Suppressor macrophage (primary cell): ENCODE measurements around the gene TEX19.
A peak's percentile ranks its signal among the peaks of the same experiment; 100 is the strongest.

Experiments
- DNase-seq, 4 experiments: peaks; one replicate each; pipeline ENCODE4 v3.0.0-alpha.2; 2020 to 2022

TEX19 gene

DNA sequence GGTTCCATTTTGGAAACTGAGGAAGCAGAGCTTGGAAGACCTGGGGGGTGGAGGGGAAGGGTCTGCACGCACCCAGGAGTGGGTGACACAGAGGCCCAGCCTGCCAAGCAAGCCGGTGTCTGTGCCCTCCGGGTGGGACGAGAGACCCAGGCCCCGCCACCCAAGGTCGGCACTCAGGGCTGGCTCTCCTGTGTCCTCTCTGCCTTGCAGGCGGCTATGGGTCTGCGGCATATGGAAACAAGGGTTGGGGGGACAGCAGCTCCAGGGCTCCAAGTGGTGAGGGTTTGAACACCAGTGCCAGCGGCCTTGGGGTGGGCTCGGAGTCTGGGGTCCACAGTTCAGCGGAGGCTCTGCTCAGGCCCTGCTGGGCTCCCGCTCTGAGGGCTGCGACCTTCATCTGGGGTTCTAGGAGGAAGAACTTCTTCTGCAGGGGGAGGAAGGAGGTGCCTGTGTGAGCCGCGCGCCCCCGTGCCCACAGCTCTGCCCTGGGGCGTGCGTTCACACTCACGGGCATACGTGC is 37.0 kb upstream of the TEX19 start:
- no peak for DNase-seq

DNA sequence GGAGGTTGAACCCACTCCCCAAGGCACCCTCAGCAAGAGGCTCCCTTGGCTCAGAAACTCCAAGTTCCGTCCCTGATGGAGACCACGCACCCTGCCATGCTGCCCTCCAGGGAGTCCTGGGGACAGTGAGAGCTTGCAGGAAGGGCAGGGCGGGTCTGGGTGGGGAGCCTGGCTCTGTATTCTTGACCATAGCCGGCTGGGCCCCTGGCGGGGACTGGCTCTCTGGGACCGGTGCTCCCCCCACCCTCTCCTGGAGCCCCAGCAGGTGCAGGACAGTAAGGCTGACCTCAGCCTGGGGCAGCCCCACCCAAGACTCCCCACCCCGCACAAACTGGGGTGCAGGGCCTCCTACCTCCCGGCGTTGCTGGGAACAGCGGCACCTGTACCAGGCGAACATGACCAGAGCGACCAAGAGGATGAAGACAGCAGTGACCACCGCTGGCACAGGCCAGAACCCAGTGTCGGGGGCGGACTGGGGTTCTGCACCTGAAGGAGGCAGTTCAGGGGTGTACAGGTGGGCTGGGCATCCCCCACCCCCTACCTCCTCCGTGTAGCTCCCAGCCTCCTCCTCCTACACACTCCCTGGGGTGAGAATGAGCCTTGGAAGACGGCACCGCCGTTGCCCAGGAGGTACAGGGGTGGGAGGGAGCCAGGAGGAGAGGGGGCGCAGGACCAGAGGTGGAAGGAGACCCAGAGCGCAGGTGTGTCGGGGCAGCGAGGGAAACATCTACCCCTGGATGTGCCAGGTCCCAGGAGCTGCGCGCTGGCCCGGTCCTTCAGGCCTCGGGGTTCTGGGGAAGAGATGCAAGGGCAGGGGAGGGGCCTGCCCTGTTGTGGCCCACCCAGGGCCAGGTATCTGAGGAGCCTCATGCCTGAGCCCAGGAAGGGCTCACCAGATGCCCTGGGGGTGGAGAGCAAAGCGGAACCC is 36.3 kb upstream of the TEX19 start:
- DNase-seq: no peak

DNA sequence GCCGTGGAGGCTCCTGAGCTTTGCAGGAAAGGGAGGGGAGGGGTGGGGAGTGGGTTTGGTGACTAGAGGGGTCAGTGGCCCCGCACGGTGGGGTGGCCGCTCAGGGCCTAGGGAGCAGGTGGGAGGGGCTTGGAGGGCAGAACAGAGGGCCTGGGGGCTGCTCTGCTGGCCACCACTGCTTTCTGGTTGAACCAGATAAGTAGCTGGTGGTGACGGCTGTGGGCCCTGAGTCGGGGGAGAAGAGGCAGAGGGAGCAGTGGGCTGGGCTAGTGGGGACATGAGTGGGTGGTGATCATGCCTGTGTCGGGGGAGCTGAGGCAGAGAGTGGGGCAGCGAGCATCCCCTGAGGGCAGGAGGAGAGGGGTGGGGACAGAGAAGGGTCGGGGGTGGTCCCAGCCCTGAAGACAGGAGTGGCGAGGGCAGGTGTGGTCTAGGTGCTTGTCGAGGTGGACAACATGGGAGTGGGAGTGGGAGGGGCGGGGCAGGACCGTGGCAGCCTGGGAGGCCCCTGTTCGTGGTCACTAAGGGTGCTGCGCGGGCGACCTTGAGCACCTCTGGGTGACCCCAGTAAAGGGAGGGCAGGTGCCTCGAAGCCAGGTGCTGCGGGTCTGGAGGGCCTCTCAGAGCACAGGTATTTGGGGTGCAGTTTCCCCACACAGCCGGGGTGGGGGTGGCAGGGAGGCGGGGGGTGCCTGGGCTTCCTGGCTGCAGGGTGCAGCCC is 35.4 kb upstream of the TEX19 start:
- DNase-seq: no peak

DNA sequence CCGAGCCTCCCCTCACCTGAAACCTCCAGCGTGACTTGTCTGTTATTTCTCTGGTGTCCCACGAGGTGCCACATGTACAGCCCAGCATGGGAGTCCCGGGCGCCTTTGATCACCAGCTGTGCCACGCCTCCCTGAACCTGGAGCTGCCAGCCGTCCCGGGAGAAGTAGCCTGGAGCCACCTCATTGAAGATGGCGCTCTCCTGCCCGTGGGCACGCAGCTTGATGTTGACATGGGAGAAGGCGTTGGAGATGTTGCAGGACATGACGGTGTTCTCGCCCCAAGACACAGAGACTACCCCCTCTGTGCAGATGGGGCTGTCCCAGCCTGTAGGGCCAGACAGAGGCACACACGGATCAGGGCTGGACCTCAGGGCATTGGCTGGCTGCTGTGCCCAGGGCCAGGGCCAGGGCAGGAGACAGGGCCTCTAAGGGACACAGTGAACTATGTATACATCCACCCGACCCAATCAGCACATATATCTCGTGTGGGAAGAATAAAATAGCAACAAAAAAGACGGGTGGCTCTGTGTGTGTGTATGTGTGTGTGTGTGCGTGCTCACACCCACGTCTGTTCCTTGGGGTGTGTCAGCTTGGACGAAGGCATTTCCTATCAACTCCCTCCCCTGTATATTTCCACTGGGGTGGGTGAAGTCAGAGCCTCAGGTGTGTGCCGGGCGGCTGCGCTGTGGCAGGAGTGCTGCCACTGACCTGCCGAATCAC is 34.3 kb upstream of the TEX19 start:
- no peak for DNase-seq

DNA sequence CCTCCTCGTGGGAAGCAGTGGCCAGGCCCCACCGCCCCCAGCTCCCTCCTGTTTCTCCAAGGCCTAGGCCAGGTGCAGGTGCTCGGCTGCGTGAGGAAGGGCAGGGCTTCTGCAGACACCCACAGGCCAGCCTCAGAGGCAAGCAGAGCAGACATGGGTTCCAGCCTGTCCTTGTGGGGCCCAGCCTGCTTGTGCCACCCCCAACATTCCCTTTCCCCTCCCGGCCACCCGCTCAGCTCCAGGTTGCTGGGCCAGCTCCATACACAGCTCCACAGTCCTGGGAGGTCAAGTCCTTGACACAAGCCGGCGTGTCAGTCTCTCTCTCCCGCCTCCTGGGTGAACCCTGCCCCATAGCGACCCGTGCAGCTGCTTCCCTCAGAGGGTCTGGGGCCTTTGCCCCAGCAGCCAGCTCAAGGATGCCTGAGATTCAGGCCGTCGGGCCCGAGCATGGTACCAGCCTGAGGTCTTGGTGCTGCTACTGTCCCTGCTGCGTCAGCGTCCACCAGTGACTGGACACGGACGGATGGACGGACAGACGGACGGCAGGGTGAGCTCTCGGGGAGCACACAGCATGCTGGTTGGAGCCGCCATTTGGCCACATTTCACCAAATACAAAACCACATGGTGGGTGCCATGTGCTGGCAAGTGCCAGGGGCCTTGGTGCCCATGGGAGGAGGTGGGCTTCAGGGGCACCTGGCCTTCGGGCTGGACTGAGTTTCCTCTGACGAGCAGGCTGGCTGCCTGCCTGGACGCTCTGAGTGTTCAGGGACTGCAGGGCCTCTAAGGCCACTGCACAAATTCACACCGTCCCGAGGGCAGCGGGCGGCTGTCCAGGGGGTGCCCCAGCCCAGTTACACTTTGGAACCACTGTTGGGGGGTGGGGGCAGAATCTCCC is 33.5 kb upstream of the TEX19 start:
- no peak for DNase-seq

DNA sequence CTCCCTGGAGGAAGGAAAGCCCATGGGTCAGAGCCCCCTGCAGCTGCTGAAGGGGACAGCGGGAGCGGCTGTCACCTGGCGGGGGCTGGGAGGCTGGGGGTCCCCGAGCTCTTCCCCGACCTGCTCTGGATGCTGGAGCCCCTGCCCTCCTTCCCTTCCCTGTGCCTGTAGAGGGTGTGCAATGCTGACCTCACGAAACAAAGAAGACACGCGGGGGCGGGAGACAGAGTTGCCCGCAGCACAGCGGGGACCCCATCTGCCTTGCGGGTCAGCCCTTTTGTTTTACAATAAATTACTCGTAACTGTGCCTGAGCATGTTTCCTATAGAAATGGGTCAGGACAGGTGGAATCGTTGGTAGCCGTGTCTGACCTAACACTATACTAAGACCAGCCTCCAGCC is 31.8 kb upstream of the TEX19 start:
- DNase-seq: no peak

DNA sequence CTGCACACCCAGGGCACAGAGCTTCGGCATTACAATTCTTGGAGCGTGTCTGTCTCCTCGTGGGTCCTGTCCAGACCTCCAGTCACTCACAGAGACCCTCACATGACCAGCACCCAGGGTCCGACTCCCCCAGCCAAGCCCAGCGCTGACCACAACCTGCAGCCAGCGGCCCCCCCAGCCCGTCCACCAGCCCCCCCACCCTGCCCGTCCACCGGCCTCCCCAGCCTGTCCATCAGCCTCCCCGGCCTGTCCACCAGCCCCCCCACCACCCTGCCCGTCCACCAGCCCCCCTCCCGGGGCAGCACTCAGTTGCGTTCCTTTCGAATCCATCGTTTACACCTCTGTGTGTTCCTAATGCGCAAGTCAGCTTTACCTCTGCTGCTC is 31.3 kb upstream of the TEX19 start:
- DNase-seq: no peak

DNA sequence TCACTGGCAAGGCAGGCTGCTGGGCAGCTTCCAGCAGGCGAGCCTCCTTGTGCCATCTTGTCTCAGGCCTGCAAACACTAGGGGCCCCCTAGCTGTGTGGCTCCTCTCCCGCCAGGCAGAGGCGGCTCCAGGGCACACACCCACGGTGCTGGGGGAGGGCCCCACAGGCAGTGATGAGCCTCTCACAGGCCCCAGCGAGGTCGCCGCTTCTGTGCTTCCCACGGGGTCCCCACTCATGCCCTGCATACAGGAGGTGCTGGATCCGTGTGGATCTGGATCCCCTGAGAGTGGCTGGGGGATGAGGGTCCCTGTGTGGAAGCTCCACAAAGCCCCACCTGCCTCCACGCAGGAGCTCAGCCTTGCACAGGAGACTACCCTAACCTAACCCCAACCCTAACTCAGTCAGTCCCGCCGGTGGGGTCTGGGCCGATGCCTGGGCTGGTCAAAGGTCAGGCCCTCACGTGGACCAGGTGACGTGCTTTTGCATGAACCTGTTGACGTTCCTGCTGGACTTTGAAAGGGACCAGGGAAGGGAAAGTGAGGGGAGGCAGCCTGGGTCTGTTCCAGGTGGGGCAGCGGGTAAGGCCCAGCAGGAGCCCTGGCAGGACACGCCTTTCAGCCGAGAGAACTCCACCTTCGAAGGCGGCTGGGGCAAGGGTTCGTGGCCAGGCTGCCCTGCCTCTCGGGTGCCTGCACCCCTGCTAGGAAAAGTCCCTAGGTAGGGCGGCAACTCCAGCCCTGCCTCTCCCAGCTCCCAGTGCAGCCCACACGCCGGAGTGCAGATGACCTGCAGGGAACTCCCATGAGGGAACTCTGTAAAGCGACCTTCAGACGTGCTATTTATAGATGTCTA is 30.7 kb upstream of the TEX19 start:
- no peak for DNase-seq

DNA sequence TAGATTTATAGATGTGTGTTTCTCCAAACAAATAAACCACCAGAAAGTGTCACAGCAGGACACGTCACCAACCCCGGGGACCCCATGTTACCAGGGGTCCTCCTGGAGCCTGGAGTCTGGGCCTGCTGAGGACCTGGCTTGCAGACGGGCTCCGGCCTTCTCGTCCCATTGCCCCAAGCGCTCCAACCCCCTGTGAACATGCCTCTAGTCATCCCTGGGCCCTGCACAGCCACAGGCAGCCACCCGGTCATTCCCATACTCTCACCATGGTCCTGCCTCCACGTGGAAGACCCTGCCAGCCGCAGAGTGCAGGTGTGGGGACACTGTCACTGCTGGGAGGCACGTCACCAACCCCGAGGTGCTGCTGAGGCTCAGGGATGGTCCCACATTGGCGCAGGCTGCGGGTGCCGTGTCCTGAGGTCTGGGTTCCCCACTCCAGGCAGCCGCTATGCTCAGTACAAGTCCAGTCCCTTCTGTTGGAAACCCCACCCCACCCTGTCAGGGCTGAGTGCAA is 30.0 kb upstream of the TEX19 start:
- no peak for DNase-seq

GRCh38 chr17:82329683-82330321 is 29.2 kb upstream of the TEX19 start:
- DNase-seq: no peak

GRCh38 chr17:82330322-82331239 is 28.5 kb upstream of the TEX19 start:
- DNase-seq: no peak

GRCh38 chr17:82331345-82331939 is 27.6 kb upstream of the TEX19 start:
- no peak for DNase-seq

DNA sequence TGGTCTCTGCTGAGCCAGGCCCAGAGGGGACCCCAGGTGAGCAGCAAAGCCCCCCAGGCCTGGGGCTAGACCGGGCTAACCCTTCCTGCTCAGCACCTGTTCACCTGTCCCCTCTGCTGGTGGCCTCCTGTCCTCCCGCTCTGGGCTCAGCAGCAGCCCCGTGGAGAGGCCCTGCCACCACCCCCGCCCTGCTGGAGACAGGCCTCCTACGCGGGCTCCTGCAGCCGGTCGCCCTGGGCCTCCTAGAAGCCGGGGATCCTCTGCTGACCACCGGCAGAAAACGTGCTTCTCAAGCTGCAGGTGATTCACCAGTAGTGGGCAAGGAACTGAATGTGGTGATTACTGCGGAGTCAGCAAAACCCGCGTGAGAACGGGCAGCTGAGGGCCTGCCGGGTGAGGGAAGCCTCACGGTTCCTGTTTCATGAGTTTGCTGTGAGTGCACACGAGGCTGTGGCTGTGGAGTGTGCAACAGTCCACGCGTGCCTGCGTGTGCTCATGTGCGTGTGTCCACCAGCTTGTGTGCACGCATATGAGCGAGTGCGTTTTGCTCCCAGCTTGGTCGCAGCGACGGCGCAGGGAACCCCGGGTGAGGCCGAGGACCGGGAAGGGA is 26.3 kb upstream of the TEX19 start:
- peak; percentile 91 to 95 (median 92) for DNase-seq

- DNase-seq: peak; percentile 66 to 76 (median 72)
These were observed 25.5 kb upstream of the TEX19 start, which contains the start of gene SECTM1 for GRCh38 chr17:82333279-82334171. SECTM1 (minus strand) TSS chr17:82333766; CDS start chr17:82327240, 6,526 bp downstream.

- DNase-seq: no peak
These were observed 24.8 kb upstream of the TEX19 start for GRCh38 chr17:82334204-82334621.

GRCh38 chr17:82334622-82335394 is 24.2 kb upstream of the TEX19 start:
- peak in 3 of 4 experiments; percentile 29 to 51 (median 32) for DNase-seq
